ENCODE data around the gene ARHGEF16. TPM values are rescaled to one million over a fixed set of nuclear protein-coding genes. Genes with fewer than 3 reads are reported as not detected.

Gene ARHGEF16
- total RNA-seq, 2 donors from 2014 or later: 17.1 to 22.1 TPM

GRCh38 chr1:3435666-3436065 lies 18.8 kb upstream of the ARHGEF16 start:
- intact Hi-C loops (cut with DNase I): no loop called here
- WGBS, 2 donors: 87 to 91% methylated on average over 17 to 20 of the region's 21 CpGs
- Histone ChIP-seq H3K36me3 (replicated peaks in 1 of 2; ENCODE audit: insufficient read depth in 1 of 2, low read depth in 2 of 2) (no peaks in the 10 kb centered on the region), H3K9me3 (no peaks in the 10 kb centered on the region), H3K27ac (no peak overlapping the region), H3K4me3 (no peak overlapping the region), H3K27me3 (no peaks in the 10 kb centered on the region), H3K4me1 (no peaks in the 10 kb centered on the region)
- ATAC-seq (no peak), DNase-seq (no peak)
- TF ChIP-seq CTCF (IDR thresholded peaks at IDR 0.05): no peak
- TF ChIP-seq POLR2A (IDR thresholded peaks at IDR 0.05): no peak

- WGBS, 2 donors: 90 to 92% methylated on average over 11 of the region's 11 CpGs
- ATAC-seq: no peak
- Histone ChIP-seq H3K36me3 (replicated peaks in 1 of 2; ENCODE audit: insufficient read depth in 1 of 2, low read depth in 2 of 2) (no peaks in the 10 kb centered on the region), H3K9me3 (no peaks in the 10 kb centered on the region), H3K4me1 (no peaks in the 10 kb centered on the region), H3K27ac (no peak overlapping the region), H3K27me3 (no peaks in the 10 kb centered on the region), H3K4me3 (no peak overlapping the region)
- no peak for DNase-seq
- TF ChIP-seq POLR2A (IDR thresholded peaks at IDR 0.05): no peak
- TF ChIP-seq CTCF (IDR thresholded peaks at IDR 0.05): no peak
- intact Hi-C loops (cut with DNase I): no loop called here
These were observed 18.0 kb upstream of the ARHGEF16 start for GRCh38 chr1:3436451-3436850.

GRCh38 chr1:3436901-3437300 lies 17.6 kb upstream of the ARHGEF16 start:
- Histone ChIP-seq H3K27ac (no peak overlapping the region), H3K27me3 (no peaks in the 10 kb centered on the region), H3K4me1 (no peaks in the 10 kb centered on the region), H3K4me3 (no peak overlapping the region), H3K9me3 (no peaks in the 10 kb centered on the region), H3K36me3 (replicated peaks in 1 of 2; ENCODE audit: insufficient read depth in 1 of 2, low read depth in 2 of 2) (no peaks in the 10 kb centered on the region)
- no peak for ATAC-seq
- intact Hi-C loops (cut with DNase I): no loop called here
- TF ChIP-seq POLR2A (IDR thresholded peaks at IDR 0.05) (no peak), CTCF (IDR thresholded peaks at IDR 0.05) (no peak)
- no peak for DNase-seq
- 85% methylated on average over 14 of the region's 14 CpGs; no CpG with 5 or more reads in 1 of the 2 donors for WGBS, 2 donors

GRCh38 chr1:3438661-3439180 lies 15.7 kb upstream of the ARHGEF16 start:
- DNase-seq (no peak), ATAC-seq (no peak)
- Histone ChIP-seq H3K4me3 (no peak overlapping the region), H3K27ac (no peak overlapping the region), H3K36me3 (replicated peaks in 1 of 2; ENCODE audit: insufficient read depth in 1 of 2, low read depth in 2 of 2) (no peaks in the 10 kb centered on the region), H3K9me3 (no peaks in the 10 kb centered on the region), H3K27me3 (no peaks in the 10 kb centered on the region), H3K4me1 (no peaks in the 10 kb centered on the region)
- 54 to 63% methylated on average over 8 to 9 of the region's 9 CpGs for WGBS, 2 donors
- TF ChIP-seq CTCF (IDR thresholded peaks at IDR 0.05) (no peak), POLR2A (IDR thresholded peaks at IDR 0.05) (no peak)
- intact Hi-C loops (cut with DNase I): no loop called here

Measured in body of pancreas (tissue), 4 donors.